Erythroblast (primary cell): ENCODE results near the gene CNNM4.

Experiments used
- GATA1 ChIP-seq: IDR thresholded peaks from 2 replicates; pipeline ENCODE4 v1.6.1; 2011; ENCODE audit warnings: low read depth, mild to moderate bottlenecking, control low read depth, low read length, moderate library complexity
- POLR2A ChIP-seq: IDR thresholded peaks from 2 replicates; pipeline ENCODE4 v1.6.1; 2011; ENCODE audit warnings: mild to moderate bottlenecking, low read length

DNA sequence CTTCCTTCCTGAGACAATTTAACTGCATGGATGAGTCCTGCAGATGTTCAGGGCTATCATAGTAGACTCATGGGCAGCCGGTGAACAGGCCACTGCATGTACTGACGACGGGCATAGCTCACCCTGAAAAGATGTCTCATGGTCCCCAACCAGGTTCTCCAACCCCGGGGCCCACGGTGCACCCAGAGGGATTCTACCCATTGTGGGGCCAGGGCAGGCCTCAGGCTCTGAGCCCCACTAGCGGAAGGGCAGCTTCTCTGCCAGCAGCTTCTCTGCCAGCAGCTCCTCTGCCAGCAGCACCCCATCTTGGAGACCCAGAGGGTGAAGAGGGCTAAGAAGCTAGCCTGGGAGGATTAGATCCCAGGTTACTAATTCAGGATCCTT, 3.2 kb upstream of the CNNM4 start:
- no peak for TF ChIP-seq POLR2A
- no peak for TF ChIP-seq GATA1
